GM19397 (cell line): Measurements from ENCODE around the gene CD22.

ENCODE experiments used
- ATAC-seq: cut with Tn5 transposase; IDR thresholded peaks from one replicate; pipeline ENCODE4 v1.9.1; 2021; ENCODE audit warnings: mild to moderate bottlenecking, moderate library complexity; ENCODE audit not compliant: unreplicated experiment

CD22 gene

GRCh38 chr19:35295792-35296462 lies 33.1 kb upstream of the CD22 start:
- no peak for ATAC-seq

DNA sequence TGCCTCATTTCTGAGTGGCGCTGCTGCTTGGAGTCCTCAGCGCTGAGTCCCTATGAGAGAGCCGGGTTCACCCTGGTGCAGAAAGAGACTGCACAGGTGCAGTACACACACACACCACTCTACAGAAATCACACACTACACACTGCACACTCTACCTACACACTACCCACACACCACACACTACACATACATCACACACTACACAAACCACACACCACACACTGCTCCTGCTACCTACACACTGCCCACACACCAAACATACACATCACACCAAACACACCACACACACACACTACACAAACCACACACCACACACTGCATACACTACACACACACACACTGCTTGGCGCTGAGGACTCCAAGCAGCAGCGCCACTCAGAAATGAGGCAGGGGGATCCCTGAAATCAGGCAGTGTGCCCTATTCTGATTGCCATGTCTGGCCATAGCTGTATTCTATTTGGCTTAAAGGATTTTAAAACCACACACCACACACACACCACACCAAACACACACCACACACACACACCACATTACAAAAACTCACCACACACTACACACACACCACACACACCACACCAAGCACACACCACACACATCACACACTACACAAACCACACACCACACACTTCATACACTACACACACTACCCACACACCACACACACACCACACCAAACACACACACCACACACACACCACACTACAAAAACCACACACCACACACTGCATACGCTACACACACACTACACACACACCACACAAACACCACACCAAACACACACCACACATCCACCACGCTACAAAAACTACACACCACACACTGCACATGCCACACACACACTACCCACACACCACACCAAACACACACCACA lies 32.1 kb upstream of the CD22 start:
- ATAC-seq = no peak

- ATAC-seq = no peak
Measured at GRCh38 chr19:35297515-35297848, 31.5 kb upstream of the CD22 start.

- ATAC-seq = no peak
Measured at GRCh38 chr19:35297922-35298321, 31.1 kb upstream of the CD22 start.

- no peak for ATAC-seq
Measured at GRCh38 chr19:35298561-35298972, 30.4 kb upstream of the CD22 start.

DNA sequence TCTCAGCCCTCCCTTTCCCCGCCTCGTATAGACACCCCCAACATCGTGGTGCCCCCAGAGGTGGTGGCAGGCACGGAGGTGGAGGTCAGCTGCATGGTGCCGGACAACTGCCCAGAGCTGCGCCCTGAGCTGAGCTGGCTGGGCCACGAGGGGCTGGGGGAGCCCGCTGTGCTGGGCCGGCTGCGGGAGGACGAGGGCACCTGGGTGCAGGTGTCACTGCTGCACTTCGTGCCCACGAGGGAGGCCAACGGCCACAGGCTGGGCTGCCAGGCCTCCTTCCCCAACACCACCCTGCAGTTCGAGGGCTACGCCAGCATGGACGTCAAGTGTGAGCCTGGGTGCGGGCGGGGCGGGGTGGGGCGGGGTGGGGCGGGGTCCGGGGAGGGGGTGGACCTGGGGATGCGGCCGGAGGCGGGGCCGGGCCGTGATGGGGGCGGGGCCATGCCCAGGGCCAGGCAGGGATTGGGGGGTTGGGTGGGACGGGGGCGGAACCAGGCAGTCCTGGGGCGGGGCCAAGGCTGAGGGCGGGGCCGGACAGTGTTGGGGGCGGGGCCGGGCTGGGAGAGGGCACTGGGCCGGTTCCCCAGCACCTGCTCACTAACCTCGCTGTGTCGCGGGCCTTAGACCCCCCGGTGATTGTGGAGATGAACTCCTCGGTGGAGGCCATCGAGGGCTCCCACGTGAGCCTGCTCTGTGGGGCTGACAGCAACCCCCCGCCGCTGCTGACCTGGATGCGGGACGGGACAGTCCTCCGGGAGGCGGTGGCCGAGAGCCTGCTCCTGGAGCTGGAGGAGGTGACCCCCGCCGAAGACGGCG lies 29.3 kb upstream of the CD22 start:
- no peak for ATAC-seq

DNA sequence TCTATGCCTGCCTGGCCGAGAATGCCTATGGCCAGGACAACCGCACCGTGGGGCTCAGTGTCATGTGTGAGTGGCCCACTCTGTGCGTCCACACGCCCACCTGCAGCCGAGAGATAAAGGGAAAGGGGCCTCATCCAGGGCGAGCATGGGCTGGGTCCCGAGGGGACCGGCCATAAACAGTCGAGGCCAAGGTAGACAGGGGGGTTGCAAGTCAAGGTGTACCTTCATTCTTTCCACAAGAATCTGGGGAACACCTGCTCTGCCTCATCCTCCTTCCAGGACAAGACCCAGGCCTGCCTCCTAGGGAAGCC lies 28.7 kb upstream of the CD22 start:
- ATAC-seq = no peak

GRCh38 chr19:35301961-35302360 lies 27.0 kb upstream of the CD22 start:
- ATAC-seq = no peak

DNA sequence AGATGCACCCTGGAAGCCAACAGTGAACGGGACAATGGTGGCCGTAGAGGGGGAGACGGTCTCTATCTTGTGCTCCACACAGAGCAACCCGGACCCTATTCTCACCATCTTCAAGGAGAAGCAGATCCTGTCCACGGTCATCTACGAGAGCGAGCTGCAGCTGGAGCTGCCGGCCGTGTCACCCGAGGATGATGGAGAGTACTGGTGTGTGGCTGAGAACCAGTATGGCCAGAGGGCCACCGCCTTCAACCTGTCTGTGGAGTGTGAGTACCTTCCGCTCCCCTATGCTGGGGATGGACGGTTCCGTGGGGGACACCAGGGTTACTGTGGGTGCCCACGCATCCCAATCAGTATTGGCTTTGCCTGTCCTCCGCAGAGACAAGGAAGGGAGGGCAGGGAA lies 26.5 kb upstream of the CD22 start:
- no peak for ATAC-seq

DNA sequence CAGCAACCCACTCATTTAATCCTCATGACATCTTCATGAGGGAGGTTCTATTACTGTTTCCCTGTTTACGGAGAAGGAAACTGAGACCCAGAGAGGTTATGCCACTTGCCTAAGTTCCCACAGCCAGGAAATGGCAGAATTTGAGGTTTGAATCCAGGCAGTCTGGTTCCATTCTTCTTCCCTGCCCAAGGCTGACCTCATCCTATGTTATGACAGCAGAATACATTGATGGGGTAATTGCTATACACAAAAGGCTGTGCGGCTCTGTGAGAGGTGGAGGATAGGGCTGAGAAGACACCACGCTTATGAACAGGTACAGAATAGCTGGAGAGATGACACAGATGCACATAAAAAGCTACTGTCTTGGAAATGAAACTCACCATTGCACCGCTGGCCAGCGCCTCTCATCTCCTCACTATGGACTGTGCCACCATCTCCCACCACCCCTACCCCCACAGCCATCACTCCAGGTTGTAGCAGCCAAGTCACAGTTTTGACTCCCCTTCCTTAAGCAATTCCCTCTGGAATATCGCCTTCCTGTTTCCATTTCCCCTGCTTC lies 25.6 kb upstream of the CD22 start:
- ATAC-seq = no peak

DNA sequence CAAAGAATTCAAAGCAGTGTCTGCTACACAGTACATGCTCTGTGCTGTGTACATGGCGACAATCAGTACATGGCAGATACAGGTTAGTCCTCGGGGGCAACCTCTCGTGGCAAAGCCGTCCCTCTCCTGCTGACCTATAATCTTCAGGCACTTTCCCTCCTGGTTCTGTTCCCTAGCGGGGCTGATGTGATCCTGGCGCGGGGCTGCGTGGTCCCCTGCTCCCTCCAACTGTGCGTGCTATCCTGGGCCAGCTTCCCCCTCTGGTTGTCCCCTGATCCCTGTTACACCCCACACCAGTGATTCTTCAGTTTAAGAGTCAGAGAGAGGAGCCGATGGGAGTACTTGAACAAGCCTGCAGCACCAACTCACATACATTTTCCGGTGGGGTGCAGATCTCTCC lies 25.0 kb upstream of the CD22 start:
- ATAC-seq = no peak

GRCh38 chr19:35305181-35305580 lies 23.8 kb upstream of the CD22 start:
- ATAC-seq = no peak

GRCh38 chr19:35306473-35307246 lies 22.3 kb upstream of the CD22 start:
- no peak for ATAC-seq

DNA sequence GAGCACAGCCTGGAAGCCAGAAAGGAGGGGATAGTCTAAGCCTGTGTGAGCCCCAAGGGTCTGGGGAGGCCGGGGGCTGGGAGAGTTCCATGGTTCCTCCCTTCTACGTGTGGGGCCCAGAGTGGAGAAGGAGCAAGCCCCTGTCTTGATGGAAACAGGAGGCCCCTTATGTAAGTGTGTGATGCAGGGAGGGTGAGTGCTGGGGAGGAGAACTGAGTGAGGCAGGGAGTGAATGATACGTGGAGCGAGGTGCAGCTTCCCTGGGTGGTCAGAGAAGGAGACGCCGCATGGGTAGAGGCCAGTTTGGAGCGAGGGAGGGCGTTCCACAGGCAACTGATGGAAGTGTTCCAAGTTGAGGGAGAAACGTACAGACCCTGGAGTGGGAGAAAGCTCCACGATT lies 21.1 kb upstream of the CD22 start:
- no peak for ATAC-seq

DNA sequence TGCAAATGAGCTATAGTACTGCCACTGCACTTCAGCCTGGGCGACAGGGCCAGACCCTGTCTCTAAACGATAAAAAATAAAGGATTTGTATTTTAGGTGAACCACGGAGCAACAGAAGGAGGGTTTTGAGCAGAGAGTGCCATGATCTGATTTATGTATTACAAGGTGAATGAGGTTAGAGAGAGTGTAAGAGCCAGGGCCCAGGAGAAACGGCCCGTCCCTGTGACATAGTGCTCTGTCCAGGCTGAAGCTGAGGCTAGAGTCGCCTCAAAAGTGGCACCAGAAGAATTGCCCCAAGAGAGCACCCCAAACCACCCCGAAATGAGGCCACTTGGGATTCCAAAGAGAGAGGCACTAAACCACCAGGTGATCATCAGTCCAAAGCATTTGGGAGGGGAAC lies 20.1 kb upstream of the CD22 start:
- no peak for ATAC-seq

DNA sequence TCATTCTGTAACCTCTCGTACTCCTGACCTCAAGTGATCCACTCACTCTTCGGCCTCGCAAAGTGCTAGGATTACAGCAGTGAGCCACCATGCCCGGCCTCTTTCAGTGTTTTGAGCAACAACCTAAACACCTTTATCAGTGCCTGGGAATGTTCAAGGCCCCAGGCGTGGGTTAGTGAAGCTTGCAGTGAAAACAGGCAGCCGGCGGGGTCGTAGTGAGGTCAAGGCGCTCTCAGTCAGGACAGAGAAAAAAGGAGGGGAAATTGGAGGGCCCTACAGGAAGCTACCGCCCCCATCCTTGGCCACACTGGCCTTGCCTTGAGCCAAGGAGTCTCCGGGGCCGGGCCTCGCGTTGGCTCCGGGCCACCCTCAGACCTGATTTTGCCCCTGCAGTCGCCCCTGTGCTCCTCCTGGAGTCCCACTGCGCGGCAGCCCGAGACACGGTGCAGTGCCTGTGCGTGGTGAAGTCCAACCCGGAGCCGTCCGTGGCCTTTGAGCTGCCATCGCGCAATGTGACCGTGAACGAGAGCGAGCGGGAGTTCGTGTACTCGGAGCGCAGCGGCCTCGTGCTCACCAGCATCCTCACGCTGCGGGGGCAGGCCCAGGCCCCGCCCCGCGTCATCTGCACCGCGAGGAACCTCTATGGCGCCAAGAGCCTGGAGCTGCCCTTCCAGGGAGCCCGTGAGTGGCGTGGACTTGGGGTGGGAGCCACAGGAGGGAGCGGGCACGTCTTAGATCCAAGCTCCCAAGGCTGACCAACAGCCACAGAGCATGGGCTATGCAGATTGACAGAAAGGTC lies 19.3 kb upstream of the CD22 start:
- no peak for ATAC-seq

- no peak for ATAC-seq
Measured at GRCh38 chr19:35310331-35310730, 18.7 kb upstream of the CD22 start.

DNA sequence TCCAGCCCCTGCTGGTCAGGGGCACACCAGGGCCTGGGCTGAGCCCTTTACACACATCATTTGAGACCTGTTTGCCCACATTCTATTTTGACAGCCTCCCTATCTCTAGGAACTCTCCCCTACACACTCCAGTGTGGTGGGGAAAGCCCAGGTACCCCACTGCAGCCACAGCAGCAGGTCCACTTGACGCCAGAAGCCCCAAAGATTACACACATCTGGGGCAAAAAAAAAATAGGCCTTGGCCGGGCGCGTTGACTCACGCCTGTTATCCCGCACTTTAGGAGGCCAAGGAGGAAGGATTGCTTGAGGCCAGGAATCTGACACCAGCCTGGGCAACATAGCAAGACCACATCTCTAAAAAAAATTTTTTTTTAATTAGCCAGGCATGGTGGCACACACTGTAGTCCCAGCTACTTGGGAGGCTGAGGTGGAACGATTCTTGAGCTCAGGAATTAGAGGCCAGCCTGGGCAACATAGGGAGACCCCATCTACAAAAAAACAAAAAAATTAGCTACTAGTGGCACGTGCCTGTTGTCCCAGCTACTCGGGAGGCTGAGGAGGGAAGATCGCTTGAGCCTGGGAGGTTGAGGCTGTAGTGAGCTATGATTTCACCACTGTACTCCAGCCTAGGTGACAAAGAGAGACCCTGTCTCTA lies 18.0 kb upstream of the CD22 start:
- ATAC-seq = no peak

DNA sequence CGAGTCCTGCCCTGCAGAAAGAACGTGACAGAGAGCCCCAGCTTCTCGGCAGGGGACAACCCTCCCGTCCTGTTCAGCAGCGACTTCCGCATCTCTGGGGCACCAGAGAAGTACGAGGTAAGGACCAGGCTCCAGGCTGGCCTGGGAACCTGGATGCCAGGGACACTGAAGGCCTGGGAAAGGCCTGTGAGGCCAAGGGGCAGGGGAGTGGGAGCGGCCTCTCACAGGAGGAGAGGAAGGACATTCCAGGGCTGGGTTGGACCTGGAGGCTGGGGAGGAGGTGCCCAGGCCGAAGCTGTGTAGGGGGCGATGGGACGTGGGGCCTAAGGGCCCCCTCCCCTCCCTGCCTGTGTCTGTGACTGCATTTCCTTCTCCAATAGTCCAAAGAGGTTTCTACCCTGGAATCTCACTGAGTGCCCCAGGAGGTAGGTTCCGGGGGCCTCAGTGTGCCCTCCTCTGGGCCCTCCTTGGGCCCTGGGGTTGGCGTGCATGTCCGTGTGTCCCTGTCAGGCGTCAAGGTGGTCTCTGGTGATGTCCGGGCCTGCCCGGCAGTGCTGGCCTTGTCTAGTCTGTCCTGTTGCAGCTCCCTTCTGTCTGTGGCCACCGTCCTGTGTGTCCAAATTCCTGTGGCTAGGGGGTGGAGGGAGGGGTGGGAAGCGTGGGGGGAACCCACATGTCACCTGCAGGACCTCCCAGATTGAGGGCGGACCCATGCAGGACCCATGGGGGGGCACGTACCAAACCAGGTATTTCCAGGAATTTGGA lies 16.9 kb upstream of the CD22 start:
- no peak for ATAC-seq
